Subcutaneous abdominal adipose tissue (tissue), 5 donors: Measurements from ENCODE around the gene HIGD1B.
"Not testable (repeated sequence)": the region's sequence is repeated elsewhere in the genome, so short reads cannot be mapped to it uniquely, and the experiment has no call there.

Experiments used
- H3K27ac ChIP-seq: one replicate; pipeline ENCODE4 v1.7.0; 2013; ENCODE audit warnings: low read depth, mild to moderate bottlenecking, inconsistent platforms, low read length, moderate library complexity
- H3K27me3 ChIP-seq, 5 donors: one replicate each; pipeline ENCODE4 v1.7.0; 2013; ENCODE audit warnings: low read length in 5 of 5, inconsistent platforms in 1 of 5; ENCODE audit not compliant: control insufficient read depth in 5 of 5, insufficient read depth in 4 of 5
- H3K36me3 ChIP-seq, 5 donors: one replicate each; pipeline ENCODE4 v1.7.0; 2013; ENCODE audit warnings: low read length in 5 of 5; ENCODE audit not compliant: control insufficient read depth in 5 of 5, insufficient read depth in 5 of 5
- H3K4me1 ChIP-seq, 5 donors: one replicate each; pipeline ENCODE4 v1.7.0; 2013; ENCODE audit warnings: low read length in 5 of 5, mild to moderate bottlenecking in 3 of 5, moderate library complexity in 1 of 5; ENCODE audit not compliant: control insufficient read depth in 5 of 5, insufficient read depth in 5 of 5
- H3K4me3 ChIP-seq, 5 donors: one replicate each; pipeline ENCODE4 v1.7.0; 2013; ENCODE audit warnings: low read length in 5 of 5, low read depth in 1 of 5
- H3K9ac ChIP-seq, 5 donors: one replicate each; pipeline ENCODE4 v1.7.0; 2013; ENCODE audit warnings: low read length in 5 of 5, mild to moderate bottlenecking in 4 of 5, moderate library complexity in 3 of 5
- H3K9me3 ChIP-seq, 5 donors: one replicate each; pipeline ENCODE4 v1.7.0; 2013; ENCODE audit warnings: low read length in 5 of 5; ENCODE audit not compliant: control insufficient read depth in 5 of 5
- donor health status: healthy.
- donor health status: healthy.
- donor health status: healthy.
- donor health status: healthy.
- donor health status: healthy.

The HIGD1B gene

DNA sequence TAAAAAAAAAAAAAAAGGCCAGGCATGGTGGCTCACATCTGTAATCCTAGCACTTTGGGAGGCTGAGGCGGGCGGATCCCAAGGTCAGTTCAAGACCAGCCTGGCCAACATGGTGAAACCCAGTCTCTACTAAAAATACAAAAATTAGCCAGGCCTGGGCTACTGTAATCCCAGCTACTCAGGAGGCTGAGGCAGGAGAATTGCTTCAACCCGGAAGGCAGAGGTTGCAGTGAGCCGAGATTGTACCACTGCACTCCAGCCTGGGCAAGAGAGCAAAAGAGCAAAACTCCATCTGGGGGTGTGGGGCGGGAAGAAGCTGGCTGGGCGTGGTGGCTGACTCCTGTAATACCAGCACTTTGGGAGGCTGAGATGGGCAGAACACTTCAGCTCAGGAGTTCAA lies 29.2 kb upstream of the HIGD1B start:
- not testable (repeated sequence) for H3K4me3 ChIP-seq, H3K9ac ChIP-seq, H3K27me3 ChIP-seq, H3K4me1 ChIP-seq, H3K36me3 ChIP-seq, H3K9me3 ChIP-seq, H3K27ac ChIP-seq

DNA sequence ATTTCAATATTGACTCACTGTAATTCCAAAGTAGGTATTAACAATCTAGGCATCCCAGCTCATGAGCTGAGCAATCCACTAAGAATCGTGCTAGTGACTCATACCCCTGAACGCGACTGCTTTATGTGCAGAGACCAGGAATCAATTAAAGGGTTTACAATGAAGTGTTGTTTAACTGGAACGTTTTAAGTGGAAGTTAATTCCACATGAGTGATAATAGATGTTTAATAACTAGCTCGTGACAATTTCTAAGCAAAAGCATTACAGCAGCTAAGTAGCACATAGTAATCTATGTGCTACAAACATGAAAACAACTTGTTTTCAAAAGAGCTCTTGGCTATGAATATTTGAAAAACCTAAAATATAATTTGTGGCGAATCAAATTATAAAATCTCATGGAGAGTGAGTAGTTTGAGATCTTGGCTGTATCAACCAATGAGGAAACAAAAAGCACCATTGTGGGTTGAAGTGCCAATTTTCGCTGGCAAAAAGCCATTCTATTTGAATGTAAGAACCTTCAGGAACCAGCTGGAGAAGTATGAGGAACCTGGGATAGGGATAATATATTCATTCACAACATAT lies 27.0 kb upstream of the HIGD1B start:
- H3K4me1 ChIP-seq = no peaks in the 10 kb centered on the region
- no peaks in the 10 kb centered on the region for H3K36me3 ChIP-seq
- H3K9me3 ChIP-seq = no peaks in the 10 kb centered on the region
- H3K27me3 ChIP-seq = no peaks in the 10 kb centered on the region
- no peak overlapping the region for H3K4me3 ChIP-seq
- peak overlapping the region; percentile 24 for H3K27ac ChIP-seq
- H3K9ac ChIP-seq = no peak overlapping the region

DNA sequence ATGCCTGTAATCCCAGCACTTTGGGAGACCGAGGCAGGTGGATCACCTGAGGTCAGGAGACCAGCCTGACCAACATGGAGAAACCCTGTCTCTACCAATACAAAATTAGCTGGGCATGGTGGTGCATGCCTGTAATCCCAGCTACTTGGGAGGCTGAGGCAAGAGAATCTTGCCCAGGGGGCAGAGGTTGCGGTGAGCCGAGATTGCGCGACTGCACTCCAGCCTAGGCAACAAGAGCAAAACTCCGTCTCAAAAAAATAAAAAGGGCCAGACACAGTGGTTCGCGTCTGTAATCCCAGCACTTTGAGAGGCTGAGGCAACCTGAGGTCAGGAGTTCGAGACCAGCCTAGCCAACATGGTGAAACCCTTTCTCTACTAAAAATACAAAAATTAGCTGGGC lies 22.4 kb upstream of the HIGD1B start:
- peaks cover 0 to 23% (median 5%) of the 10 kb centered on the region in 5 donors for H3K27me3 ChIP-seq
- not testable (repeated sequence) for H3K27ac ChIP-seq, H3K9ac ChIP-seq, H3K4me3 ChIP-seq, H3K9me3 ChIP-seq, H3K36me3 ChIP-seq
- peaks cover 0 to 16% (median 12%) of the 10 kb centered on the region in 5 donors for H3K4me1 ChIP-seq

DNA sequence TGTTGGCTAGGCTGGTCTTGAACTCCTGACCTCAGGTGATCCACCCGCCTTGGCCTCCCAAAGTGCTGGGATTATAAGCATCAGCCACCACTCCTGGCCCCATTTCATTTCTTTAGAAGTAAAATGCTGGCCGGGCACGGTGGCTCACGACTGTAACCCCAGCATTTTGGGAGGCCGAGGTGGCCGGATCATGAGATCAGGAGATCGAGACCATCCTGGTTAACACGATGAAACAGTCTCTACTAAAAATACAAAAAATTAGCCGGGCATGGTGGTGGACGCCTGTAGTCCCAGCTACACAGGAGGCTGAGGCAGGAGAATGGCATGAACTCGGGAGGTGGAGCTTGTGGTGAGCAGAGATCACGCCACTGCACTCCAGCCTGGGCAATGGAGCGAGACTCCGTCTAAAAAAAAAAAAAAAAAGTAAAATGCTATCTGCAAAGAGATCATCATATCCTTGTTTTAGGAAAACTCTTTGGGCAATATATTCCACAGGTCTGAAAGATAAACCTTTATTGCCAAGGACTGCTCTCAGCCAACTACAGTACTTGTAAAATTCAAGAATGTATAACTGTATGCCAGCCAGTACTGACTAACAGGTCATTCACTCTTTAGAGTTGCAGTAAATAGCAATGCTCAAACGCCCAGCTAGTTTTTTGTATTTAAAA lies 21.4 kb upstream of the HIGD1B start:
- peaks cover 0 to 21% (median 16%) of the 10 kb centered on the region in 5 donors for H3K4me1 ChIP-seq
- H3K27me3 ChIP-seq = peaks cover 0 to 31% (median 10%) of the 10 kb centered on the region in 5 donors
- H3K36me3 ChIP-seq = no peaks in the 10 kb centered on the region
- H3K27ac ChIP-seq = no peak overlapping the region
- H3K9ac ChIP-seq = no peak overlapping the region
- H3K4me3 ChIP-seq = no peak overlapping the region
- H3K9me3 ChIP-seq = no peaks in the 10 kb centered on the region

DNA sequence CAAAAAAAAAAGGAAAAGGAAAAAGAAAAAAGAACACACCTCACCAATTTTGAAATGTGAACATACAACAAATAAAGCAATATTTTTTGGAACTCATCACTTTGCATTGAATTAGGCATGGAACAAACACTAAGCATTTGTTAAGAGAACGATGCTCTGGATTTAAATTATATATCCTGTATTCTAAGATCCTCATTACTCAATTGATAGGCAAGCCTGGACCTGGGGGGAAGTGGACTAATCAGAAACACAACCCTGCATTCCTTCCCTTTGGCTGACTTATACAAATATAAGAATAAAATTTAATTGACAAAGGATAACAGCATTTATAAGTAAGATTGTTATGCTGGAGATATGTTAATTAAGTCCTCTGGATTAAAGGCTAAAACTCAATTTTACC lies 19.8 kb upstream of the HIGD1B start:
- peak overlapping the region; percentile 51 for H3K27ac ChIP-seq
- no peaks in the 10 kb centered on the region for H3K9me3 ChIP-seq
- H3K27me3 ChIP-seq = peaks cover 0 to 32% (median 11%) of the 10 kb centered on the region in 5 donors
- peak overlapping the region in 3 of 5 donors; percentile 60 to 86 (median 74) for H3K4me3 ChIP-seq
- H3K9ac ChIP-seq = no peak overlapping the region
- peaks cover 0 to 21% (median 16%) of the 10 kb centered on the region in 5 donors for H3K4me1 ChIP-seq
- H3K36me3 ChIP-seq = no peaks in the 10 kb centered on the region

DNA sequence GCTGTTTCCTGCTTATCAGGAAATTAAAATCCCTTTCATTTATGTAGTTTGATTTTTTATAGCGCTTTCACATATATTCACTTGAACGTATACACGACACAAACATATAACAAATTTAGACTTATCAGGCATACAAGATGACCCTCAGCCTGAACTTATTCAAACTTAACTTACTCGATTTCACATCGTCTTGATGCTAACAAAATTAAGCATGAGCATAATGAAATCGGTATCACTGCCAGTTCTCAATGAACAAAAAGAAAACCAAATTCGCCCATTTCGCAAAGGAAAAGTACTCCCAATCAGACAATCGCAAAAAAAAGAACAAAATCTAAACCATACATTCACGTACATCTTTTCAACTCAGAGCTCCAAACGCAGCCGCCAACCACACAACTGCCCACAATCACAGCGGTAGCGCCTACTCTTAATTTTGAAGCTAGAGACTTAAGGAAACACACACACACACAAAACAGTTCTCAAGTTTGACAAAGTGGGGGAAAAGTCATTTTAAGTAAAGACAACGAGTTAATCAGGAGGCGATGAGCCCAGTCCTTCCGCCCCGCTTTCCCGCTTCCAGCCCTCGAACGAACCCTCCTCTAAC lies 18.7 kb upstream of the HIGD1B start:
- H3K4me3 ChIP-seq = peak overlapping the region; percentile 60 to 86 (median 73)
- peak overlapping the region in 4 of 5 donors; percentile 51 to 81 (median 58) for H3K9ac ChIP-seq
- no peaks in the 10 kb centered on the region for H3K36me3 ChIP-seq
- H3K27ac ChIP-seq = peak overlapping the region; percentile 51
- H3K9me3 ChIP-seq = no peaks in the 10 kb centered on the region
- H3K4me1 ChIP-seq = peaks cover 0 to 21% (median 16%) of the 10 kb centered on the region in 5 donors
- H3K27me3 ChIP-seq = peaks cover 0 to 34% (median 11%) of the 10 kb centered on the region in 5 donors

DNA sequence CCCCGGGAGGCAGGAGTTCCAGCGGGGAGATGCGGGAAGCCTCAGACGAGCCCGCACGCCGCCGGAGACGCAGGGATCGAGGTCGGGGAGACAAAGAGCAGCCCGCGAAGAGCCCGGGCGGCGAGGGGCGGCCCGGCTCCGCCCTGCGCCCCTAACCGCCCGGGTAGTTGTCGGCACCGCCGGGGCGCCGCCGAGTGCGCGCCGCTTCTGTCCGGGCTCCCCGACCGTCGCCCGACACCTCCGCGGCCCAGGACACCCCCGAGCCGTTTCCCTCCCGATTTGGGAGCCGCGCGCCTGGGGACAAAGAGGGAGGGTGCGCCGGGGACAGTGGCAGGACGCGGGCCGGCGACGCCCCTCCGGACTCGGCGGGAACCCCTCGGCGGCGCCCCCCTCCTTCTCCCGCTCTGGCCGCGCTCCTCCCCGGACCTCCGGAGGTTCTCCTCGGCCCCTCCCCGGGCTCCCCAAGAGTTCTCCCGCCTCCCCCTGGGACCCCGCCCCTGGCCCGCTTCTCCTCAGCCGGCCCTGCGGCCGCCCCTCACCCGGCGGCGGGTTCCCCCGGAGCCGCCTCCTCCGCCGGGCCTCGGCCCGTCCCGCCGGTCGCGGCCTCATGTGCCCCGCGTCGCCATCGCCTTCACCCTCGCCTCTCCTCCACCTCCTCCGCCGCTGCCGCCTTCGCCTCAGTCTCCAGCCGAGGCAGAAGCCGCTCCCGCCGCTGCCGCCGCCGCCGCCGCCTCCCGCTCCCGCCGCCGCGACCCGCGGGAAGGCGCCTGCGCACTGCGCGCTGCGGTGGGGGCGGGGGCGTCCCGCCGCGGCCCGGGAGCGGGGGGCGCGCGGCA lies 17.9 kb upstream of the HIGD1B start, which contains the start of gene GJC1:
Gene GJC1 (minus strand): TSS at position 765 of the 836 bp plus-strand sequence. CDS start 24,470 bp downstream, outside the sequence.
- no peaks in the 10 kb centered on the region for H3K36me3 ChIP-seq
- H3K4me1 ChIP-seq = peaks cover 0 to 21% (median 16%) of the 10 kb centered on the region in 5 donors
- H3K9ac ChIP-seq = peak within 1 kb of the TSS in 4 of 5 donors; percentile 51 to 81 (median 58)
- H3K4me3 ChIP-seq = peak within 1 kb of the TSS; percentile 60 to 86 (median 73)
- peaks cover 0 to 34% (median 11%) of the 10 kb centered on the region in 5 donors for H3K27me3 ChIP-seq
- peak within 1 kb of the TSS; percentile 51 for H3K27ac ChIP-seq
- no peaks in the 10 kb centered on the region for H3K9me3 ChIP-seq

DNA sequence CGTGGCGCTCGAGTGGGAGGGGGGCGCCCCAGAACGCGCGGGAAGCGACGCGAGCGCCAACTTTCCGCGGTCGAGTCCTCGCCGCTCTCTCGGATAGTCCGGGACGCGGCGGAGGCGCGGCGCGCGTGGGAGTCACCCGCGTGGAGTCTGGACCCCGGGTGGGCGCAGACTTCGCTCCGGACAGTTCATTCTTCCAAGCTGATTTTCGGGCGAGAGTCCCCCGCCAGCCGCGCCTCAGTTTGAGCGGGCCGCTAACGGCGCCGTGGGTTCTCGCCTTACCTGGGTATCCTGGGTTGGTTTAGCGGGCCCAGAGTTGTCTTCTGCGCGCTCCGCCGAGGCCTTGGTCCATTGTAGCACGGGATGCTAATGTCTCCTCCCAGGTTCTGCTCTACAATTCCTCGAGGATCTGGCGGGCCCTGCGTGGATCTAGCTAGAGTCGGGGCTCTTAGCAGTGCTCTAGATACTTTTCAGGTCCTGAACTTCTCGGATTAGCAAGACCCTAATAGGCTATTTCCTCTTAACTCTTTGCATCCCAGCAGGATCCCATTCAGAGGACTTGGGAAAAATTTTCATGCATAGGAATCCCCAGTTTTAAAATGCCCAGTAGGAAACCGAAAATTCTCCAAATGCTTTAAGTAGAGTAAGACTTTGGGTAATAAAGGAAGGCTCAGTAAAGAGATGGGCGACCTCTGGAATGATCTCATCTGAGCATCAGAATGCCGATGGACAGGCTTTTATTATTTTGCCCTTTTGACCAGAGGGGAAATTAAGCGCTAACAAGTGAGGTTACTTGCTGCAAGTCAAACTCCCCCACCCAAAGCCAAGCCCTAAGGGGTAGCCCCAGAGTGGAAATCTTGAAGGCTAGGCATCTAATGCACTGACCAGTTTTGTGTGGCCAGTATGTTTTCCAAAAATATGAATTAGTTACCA lies 17.1 kb upstream of the HIGD1B start:
- no peak overlapping the region for H3K27ac ChIP-seq
- peaks cover 0 to 21% (median 16%) of the 10 kb centered on the region in 5 donors for H3K4me1 ChIP-seq
- no peaks in the 10 kb centered on the region for H3K9me3 ChIP-seq
- peaks cover 0 to 34% (median 11%) of the 10 kb centered on the region in 5 donors for H3K27me3 ChIP-seq
- H3K36me3 ChIP-seq = no peaks in the 10 kb centered on the region
- peak overlapping the region; percentile 51 to 73 (median 60) for H3K4me3 ChIP-seq
- H3K9ac ChIP-seq = peak overlapping the region in 2 of 5 donors; percentile 24 to 56

DNA sequence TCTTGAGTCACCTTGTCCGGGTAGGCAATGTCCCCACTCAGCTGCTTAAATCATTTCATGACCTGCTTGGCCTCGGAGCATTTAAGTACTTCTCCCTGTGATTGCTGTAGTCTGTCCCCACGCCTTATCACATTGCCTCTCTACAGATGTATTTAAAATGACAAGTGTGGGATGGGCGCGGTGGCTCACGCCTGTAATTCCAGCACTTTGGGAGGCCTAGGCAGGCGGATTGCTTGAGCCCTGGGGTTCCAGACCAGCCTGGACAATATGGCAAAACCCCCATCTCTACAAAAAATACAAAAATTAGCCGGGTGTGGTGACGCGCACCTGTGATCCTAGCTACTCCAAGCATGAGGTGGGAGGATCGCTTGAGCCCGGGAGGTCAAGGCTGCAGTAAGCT lies 16.3 kb upstream of the HIGD1B start:
- H3K4me1 ChIP-seq = peaks cover 0 to 21% (median 16%) of the 10 kb centered on the region in 5 donors
- H3K9ac ChIP-seq = no peak overlapping the region
- no peaks in the 10 kb centered on the region for H3K9me3 ChIP-seq
- H3K4me3 ChIP-seq = no peak overlapping the region
- peaks cover 0 to 34% (median 11%) of the 10 kb centered on the region in 5 donors for H3K27me3 ChIP-seq
- H3K36me3 ChIP-seq = no peaks in the 10 kb centered on the region
- no peak overlapping the region for H3K27ac ChIP-seq
